ENCODE measurements around the gene KRTAP4-9.
"Not testable (repeated sequence)": the region's sequence is repeated elsewhere in the genome, so short reads cannot be mapped to it uniquely, and the experiment has no call there.

DNA sequence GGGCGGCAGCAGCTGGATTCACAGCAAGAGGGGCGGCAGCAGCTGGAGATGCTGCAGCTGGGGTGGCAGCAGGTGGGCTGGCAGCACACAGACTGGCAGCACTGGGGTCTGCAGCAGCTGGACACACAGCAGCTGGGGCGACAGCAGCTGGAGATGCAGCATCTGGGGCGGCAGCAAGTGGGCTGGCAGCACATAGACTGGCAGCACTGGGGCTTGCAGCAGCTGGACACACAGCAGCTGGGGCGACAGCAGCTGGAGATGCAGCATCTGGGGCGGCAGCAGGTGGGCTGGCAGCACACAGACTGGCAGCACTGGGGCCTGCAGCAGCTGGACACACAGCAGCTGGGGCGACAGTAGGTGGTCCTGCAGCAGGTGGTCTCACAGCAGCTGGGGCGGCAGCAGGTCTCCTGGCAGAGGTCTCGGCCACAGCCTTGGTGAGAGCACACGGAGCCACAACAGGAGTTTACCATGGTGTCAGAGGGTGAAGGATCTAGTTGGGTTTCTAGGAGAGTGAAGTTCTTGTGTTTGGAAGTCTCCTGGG lies 12.7 kb downstream of the KRTAP4-9 start, which contains the start of gene KRTAP4-11:
- not testable (repeated sequence) for TF ChIP-seq CTCF (conservative IDR thresholded peaks at IDR 0.05; ENCODE audit: low read depth, low read length); EZH2 (IDR thresholded peaks at IDR 0.05; ENCODE audit: borderline replicate concordance, low read depth, low read length, poor library complexity, severe bottlenecking)

Measured in A673 (cell line).